Activated CD4-positive, alpha-beta memory T cell treated with anti-CD3 and anti-CD28 coated beads, Interleukin-2, amount 10 ng/mL, durations not matched to agents 7 days and 5 days (primary cell): ENCODE data around the gene TOPORS. TPM values are rescaled to one million over a fixed set of nuclear protein-coding genes. Genes with fewer than 3 reads are reported as not detected.
"Not testable (repeated sequence)": the region's sequence is repeated elsewhere in the genome, so short reads cannot be mapped to it uniquely, and the experiment has no call there.

Experiments used
- CTCF ChIA-PET: fragments of 350-600 bp; sonication (Branson Sonifier 250); formaldehyde crosslinking; loops from one replicate; lab custom pipeline; 2021; ENCODE audit warnings: antibody characterized with exemption, inconsistent platforms; lab: Charles Lee
- POLR2A ChIA-PET: fragments of 350-600 bp; sonication (Branson Sonifier 250); formaldehyde crosslinking; loops from one replicate; lab custom pipeline; 2021; ENCODE audit warnings: antibody characterized with exemption; lab: Charles Lee
- DNase-seq: peaks from one replicate; pipeline ENCODE4 v3.0.0-alpha.2; 2020
- H3K27ac Mint-ChIP-seq: one replicate; pipeline ENCODE4 v1.8.0; 2021; ENCODE audit warnings: mild to moderate bottlenecking, mixed read lengths
- H3K27me3 Mint-ChIP-seq: one replicate; pipeline ENCODE4 v1.8.0; 2021; ENCODE audit warnings: mixed read lengths
- H3K36me3 Mint-ChIP-seq: one replicate; pipeline ENCODE4 v1.8.0; 2021; ENCODE audit warnings: low read depth, mixed read lengths
- H3K4me1 Mint-ChIP-seq: one replicate; pipeline ENCODE4 v1.8.0; 2021; ENCODE audit warnings: mixed read lengths
- H3K4me3 Mint-ChIP-seq: one replicate; pipeline ENCODE4 v1.8.0; 2021; ENCODE audit warnings: mild to moderate bottlenecking, mixed read lengths
- H3K9me3 Mint-ChIP-seq: one replicate; pipeline ENCODE4 v1.8.0; 2021; ENCODE audit warnings: mixed read lengths
- total RNA-seq, 2 experiments: library from RNA; stranded (reverse); gene quantifications; one replicate each; pipeline ENCODE4 v1.2.3, GENCODE V29; 2021

Gene TOPORS
- total RNA-seq, 2 experiments from 2014 or later: 12.2 to 12.7 TPM

DNA sequence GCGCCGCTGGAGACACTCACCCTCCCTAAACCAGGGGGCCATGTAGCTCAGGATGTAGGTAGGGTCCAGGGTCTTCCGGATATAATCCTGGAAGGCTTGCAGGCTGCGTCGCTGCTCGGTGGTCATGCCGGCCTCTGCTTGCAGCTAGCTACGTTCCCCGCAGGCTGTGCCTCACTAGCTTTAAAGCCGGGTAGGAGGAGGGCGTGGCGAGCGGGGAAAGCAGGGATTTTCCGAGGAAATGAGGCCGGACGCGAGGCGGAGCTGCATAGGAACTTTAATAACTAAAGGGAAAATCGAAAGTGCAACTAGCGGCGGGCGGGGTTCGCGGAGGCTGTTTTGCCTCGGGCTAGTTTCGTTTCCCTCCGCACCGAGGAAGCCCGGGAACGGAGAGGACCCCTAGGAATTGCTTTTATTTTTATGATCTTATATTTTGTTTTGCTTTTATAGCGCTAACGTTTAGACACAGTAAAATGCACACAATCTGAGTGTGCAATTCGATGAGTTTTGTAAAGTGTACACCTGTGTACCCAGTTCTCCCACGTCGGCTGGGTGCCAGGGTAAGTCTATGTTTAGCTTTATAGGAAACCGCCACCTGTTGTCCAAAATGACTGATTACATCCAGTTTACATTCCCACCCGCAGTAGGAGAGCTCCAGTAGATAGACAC is 26.2 kb downstream of the TOPORS start, which contains the start of gene RIGI:
RIGI (minus strand) TSS at position 156 of the 666 bp plus-strand sequence; CDS start at position 126, 30 bp downstream.
- Mint-ChIP-seq H3K4me1 (peaks cover 60% of the 10 kb centered on the region), H3K4me3 (peak within 1 kb of the TSS; percentile 96), H3K27ac (peak within 1 kb of the TSS; percentile 88), H3K9me3 (peaks cover 11% of the 10 kb centered on the region), H3K36me3 (peaks cover 46% of the 10 kb centered on the region), H3K27me3 (no peaks in the 10 kb centered on the region)
- DNase-seq: peak; percentile 83
- ChIA-PET POLR2A (interaction anchor here (0.5 to 3.7 kb wide), 13 partner anchors 10 to 761 kb away, joined by 3 to 57 read pairs (median 5); partner anchors contain the start of genes ACO1, APTX, DNAJA1 and NDUFB6), CTCF (interaction anchor here (0.9 to 3.7 kb wide), 17 partner anchors 10 to 148 kb away, joined by 3 to 71 read pairs (median 5); partner anchors contain the start of genes ACO1, NDUFB6, SMIM27 and TOPORS)

DNA sequence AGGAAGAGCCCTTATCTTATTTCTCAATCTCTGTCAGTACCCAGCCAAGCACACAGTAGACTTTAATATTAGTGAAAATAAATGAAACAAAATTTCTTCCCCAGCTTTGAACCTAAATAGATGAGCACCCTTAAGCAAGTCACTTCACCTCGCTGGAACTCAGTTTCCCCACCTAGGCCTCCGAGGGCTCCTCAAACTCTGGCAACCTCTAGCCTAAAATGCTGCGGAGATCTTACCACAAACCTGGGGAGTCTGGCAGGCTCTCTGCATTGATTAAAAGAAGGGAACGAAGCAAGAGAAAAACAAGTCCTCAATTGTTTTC is 26.7 kb downstream of the TOPORS start:
- no peak for DNase-seq
- Mint-ChIP-seq H3K27me3 (no peaks in the 10 kb centered on the region), H3K9me3 (peaks cover 11% of the 10 kb centered on the region), H3K4me3 (peak overlapping the region; percentile 96), H3K4me1 (peaks cover 58% of the 10 kb centered on the region), H3K36me3 (peaks cover 43% of the 10 kb centered on the region), H3K27ac (peak overlapping the region; percentile 88)
- POLR2A ChIA-PET: interaction anchor here (0.5 to 3.7 kb wide), 13 partner anchors 9 to 762 kb away, joined by 3 to 57 read pairs (median 5); partner anchors contain the start of genes ACO1, APTX, DNAJA1 and NDUFB6
- CTCF ChIA-PET: interaction anchor here (1.0 to 3.7 kb wide), 14 partner anchors 14 to 147 kb away, joined by 3 to 71 read pairs (median 6); partner anchors contain the start of genes ACO1, NDUFB6, SMIM27 and TOPORS

GRCh38 chr9:32524892-32525708 is 27.3 kb downstream of the TOPORS start:
- H3K27ac Mint-ChIP-seq: peak overlapping the region; percentile 88
- H3K9me3 Mint-ChIP-seq: peaks cover 11% of the 10 kb centered on the region
- ChIA-PET CTCF (interaction anchor here (1.0 to 3.7 kb wide), 12 partner anchors 13 to 147 kb away, joined by 4 to 71 read pairs (median 10); partner anchors contain the start of genes ACO1, NDUFB6, SMIM27 and TOPORS), POLR2A (interaction anchor here (0.5 to 3.7 kb wide), 13 partner anchors 9 to 762 kb away, joined by 3 to 57 read pairs (median 5); partner anchors contain the start of genes ACO1, APTX, DNAJA1 and NDUFB6)
- peaks cover 60% of the 10 kb centered on the region for H3K4me1 Mint-ChIP-seq
- peaks cover 48% of the 10 kb centered on the region for H3K36me3 Mint-ChIP-seq
- peak; percentile 44 for DNase-seq
- peak overlapping the region; percentile 96 for H3K4me3 Mint-ChIP-seq
- H3K27me3 Mint-ChIP-seq: no peaks in the 10 kb centered on the region

GRCh38 chr9:32524558-32524891 is 27.9 kb downstream of the TOPORS start:
- not testable (repeated sequence) for H3K27me3 Mint-ChIP-seq, DNase-seq
- ChIA-PET CTCF (interaction anchor here (2.5 to 3.7 kb wide), 5 partner anchors 16 to 146 kb away, joined by 14 to 71 read pairs (median 35); partner anchors contain the start of genes NDUFB6, SMIM27 and TOPORS), POLR2A (interaction anchor here (0.7 to 3.7 kb wide), 6 partner anchors 8 to 140 kb away, joined by 3 to 57 read pairs (median 9); partner anchors contain the start of genes ACO1, NDUFB6, SMIM27 and TOPORS)
- Mint-ChIP-seq H3K27ac (peak overlapping the region; percentile 38), H3K9me3 (peaks cover 11% of the 10 kb centered on the region), H3K4me3 (peak overlapping the region; percentile 96), H3K36me3 (peaks cover 48% of the 10 kb centered on the region), H3K4me1 (peaks cover 60% of the 10 kb centered on the region)

DNA sequence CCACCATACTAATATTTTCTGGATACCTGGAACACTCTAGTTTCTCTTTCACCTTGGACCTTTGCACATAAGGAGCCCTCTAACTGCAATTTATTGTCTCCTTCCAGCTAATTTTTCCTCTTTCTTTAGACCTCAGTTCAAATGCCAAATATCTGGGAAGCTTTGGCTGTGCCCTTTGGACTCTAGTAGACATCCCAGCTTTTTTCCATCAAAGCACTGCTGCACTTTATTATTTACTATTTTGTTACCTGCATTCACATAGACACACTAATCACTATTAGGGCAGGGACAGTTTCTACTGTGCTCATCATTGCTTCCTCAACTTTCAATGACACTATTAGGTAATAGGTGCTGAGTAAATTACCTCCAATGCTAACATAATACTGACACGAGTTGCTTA is 28.5 kb downstream of the TOPORS start:
- Mint-ChIP-seq H3K36me3 (peaks cover 53% of the 10 kb centered on the region), H3K4me3 (peak overlapping the region; percentile 96), H3K4me1 (peaks cover 60% of the 10 kb centered on the region), H3K27ac (no peak overlapping the region), H3K9me3 (peaks cover 11% of the 10 kb centered on the region), H3K27me3 (no peaks in the 10 kb centered on the region)
- DNase-seq: no peak
- ChIA-PET CTCF (interaction anchor here (3.7 kb wide), 1 partner anchor 145 kb away, joined by 71 read pairs; no protein-coding TSS in a partner anchor), POLR2A (interaction anchor here (2.3 to 3.7 kb wide), 2 partner anchors 26 to 140 kb away, joined by 12 to 57 read pairs; partner anchors contain the start of genes ACO1, SMIM27 and TOPORS)

GRCh38 chr9:32518276-32518675 is 34.1 kb downstream of the TOPORS start:
- no peak overlapping the region for H3K27ac Mint-ChIP-seq
- H3K4me1 Mint-ChIP-seq: peaks cover 34% of the 10 kb centered on the region
- no peaks in the 10 kb centered on the region for H3K27me3 Mint-ChIP-seq
- no peak for DNase-seq
- ChIA-PET POLR2A (no interaction called here), CTCF (no interaction called here)
- peaks cover 86% of the 10 kb centered on the region for H3K36me3 Mint-ChIP-seq
- H3K4me3 Mint-ChIP-seq: no peak overlapping the region
- H3K9me3 Mint-ChIP-seq: peaks cover 20% of the 10 kb centered on the region

DNA sequence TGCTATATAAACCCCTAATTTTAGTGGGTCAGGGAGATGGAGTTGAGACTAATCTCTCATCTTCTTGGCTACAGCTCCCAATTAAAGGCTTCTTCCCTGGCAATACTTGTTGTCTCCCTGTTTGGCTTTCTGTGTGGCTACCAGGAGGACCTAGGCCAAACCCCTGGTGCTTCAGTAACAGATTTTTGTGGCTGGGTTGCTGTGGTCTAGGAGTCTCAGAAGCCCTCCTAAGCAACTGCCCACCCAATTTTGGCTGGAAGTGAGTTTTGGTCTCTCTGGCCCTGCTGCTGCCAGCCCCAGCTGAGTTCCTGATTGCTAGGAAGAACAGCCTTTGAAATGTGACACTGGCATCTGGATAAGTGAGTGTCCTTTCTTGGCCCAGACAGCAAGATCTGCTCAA is 36.1 kb downstream of the TOPORS start:
- Mint-ChIP-seq H3K4me1 (peaks cover 30% of the 10 kb centered on the region), H3K27ac (no peak overlapping the region), H3K4me3 (no peak overlapping the region), H3K9me3 (peaks cover 14% of the 10 kb centered on the region), H3K27me3 (no peaks in the 10 kb centered on the region), H3K36me3 (peaks cover 83% of the 10 kb centered on the region)
- CTCF ChIA-PET: no interaction called here
- POLR2A ChIA-PET: interaction anchor here (1.0 kb wide), 1 partner anchor 9 kb away, joined by 4 read pairs; the partner anchor contains the start of gene RIGI
- no peak for DNase-seq

DNA sequence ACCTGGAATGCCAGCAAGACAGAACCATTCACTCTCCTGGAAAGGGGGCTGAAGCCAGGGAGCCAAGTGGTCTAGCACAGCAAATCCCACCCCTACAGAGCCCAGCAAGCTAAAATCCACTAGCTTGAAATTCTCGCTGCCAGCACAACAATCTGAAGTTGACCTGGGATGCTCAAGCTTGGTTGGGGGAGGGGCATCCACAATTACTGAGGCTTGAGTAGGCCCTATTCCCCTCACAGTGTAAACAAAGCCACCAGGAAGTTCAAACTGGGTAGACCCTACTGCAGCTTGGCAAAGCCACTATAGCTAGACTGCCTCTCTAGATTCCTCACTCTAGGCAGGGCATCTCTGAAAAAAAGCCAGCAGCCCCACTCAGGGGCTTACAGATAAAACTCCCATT is 43.7 kb downstream of the TOPORS start:
- H3K36me3 Mint-ChIP-seq: peaks cover 38% of the 10 kb centered on the region
- H3K4me3 Mint-ChIP-seq: no peak overlapping the region
- peaks cover 33% of the 10 kb centered on the region for H3K4me1 Mint-ChIP-seq
- no peaks in the 10 kb centered on the region for H3K9me3 Mint-ChIP-seq
- ChIA-PET CTCF (interaction anchor here (4.3 kb wide), 1 partner anchor 17 kb away, joined by 18 read pairs; the partner anchor contains the start of gene RIGI), POLR2A (interaction anchor here (0.9 to 2.2 kb wide), 2 partner anchors 17 to 43 kb away, joined by 3 to 6 read pairs; no protein-coding TSS in a partner anchor)
- H3K27me3 Mint-ChIP-seq: no peaks in the 10 kb centered on the region
- DNase-seq: no peak
- no peak overlapping the region for H3K27ac Mint-ChIP-seq

GRCh38 chr9:32503008-32503407 is 49.4 kb downstream of the TOPORS start:
- ChIA-PET CTCF (interaction anchor here (1.1 kb wide), 1 partner anchor 124 kb away, joined by 4 read pairs; no protein-coding TSS in a partner anchor), POLR2A (interaction anchor here (0.5 kb wide), 1 partner anchor 33 kb away, joined by 4 read pairs; no protein-coding TSS in a partner anchor)
- no peak overlapping the region for H3K4me3 Mint-ChIP-seq

DNA sequence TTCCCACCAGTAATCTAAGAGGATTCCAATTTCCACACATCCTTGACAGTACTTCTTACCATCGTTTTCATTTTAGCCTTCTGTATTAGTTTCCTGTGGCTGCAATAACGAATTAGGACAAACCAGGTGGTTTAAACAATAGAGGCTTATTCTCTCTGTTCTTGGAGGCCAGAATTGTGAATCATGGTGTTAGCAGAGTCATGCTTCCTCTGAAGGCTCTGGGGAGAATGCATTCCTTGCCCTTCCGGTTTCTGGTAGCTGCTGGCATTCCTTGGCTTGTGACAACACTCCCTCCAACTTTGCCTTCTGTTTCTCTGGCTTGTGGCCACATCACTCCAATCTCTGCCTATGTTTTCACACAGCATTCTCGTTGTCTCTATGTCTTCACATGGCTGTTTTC is 49.9 kb downstream of the TOPORS start:
- Mint-ChIP-seq H3K4me3 (no peak overlapping the region), H3K27me3 (no peaks in the 10 kb centered on the region), H3K27ac (no peak overlapping the region), H3K4me1 (no peaks in the 10 kb centered on the region), H3K9me3 (no peaks in the 10 kb centered on the region), H3K36me3 (peaks cover 47% of the 10 kb centered on the region)
- ChIA-PET CTCF (interaction anchor here (1.1 kb wide), 1 partner anchor 124 kb away, joined by 4 read pairs; no protein-coding TSS in a partner anchor), POLR2A (no interaction called here)
- no peak for DNase-seq

More at GRCh38 chr9:32503008-32503407, 49.4 kb downstream of the TOPORS start:
- Mint-ChIP-seq H3K36me3 (peaks cover 43% of the 10 kb centered on the region), H3K9me3 (no peaks in the 10 kb centered on the region), H3K4me1 (no peaks in the 10 kb centered on the region), H3K27me3 (no peaks in the 10 kb centered on the region), H3K27ac (no peak overlapping the region)
- DNase-seq: no peak

GRCh38 chr9:32501868-32502267 is 50.5 kb downstream of the TOPORS start:
- Mint-ChIP-seq H3K4me1 (no peaks in the 10 kb centered on the region), H3K4me3 (no peak overlapping the region), H3K9me3 (no peaks in the 10 kb centered on the region), H3K27me3 (no peaks in the 10 kb centered on the region), H3K36me3 (peaks cover 49% of the 10 kb centered on the region), H3K27ac (no peak overlapping the region)
- no peak for DNase-seq
- ChIA-PET POLR2A (no interaction called here), CTCF (interaction anchor here (0.6 kb wide), 1 partner anchor 20 kb away, joined by 3 read pairs; no protein-coding TSS in a partner anchor)

DNA sequence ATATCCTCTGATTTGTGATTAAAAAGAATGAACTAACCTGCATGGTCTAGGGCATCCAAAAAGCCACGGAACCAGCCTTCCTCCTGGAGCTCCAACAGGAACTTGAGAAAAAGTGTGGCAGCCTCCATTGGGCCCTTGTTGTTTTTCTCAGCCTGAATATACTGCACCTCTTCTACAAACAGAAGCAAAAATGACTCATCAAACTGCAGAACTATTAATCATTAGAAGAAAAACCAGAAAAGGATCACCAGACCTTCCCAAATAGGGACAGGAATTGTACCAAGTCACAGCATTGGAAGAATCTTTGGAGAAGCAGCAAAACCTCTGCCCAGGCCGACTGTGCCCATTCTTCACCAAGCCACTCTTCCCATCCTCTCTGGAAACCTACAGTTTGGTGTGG is 51.6 kb downstream of the TOPORS start:
- Mint-ChIP-seq H3K4me3 (no peak overlapping the region), H3K4me1 (no peaks in the 10 kb centered on the region), H3K27ac (no peak overlapping the region), H3K9me3 (no peaks in the 10 kb centered on the region), H3K36me3 (peaks cover 60% of the 10 kb centered on the region), H3K27me3 (no peaks in the 10 kb centered on the region)
- ChIA-PET POLR2A (no interaction called here), CTCF (no interaction called here)
- DNase-seq: no peak
